Vagina (tissue), 2 donors: Measurements from ENCODE around the gene RIC8B.

Experiments used
- CTCF ChIP-seq, 3 experiments: fragments of 450-650 bp in 2 of 3; fragments of 200-600 bp in 1 of 3; sonication (generic) in 1 of 3; IDR thresholded peaks; one replicate each; pipeline ENCODE4 v1.5.1; 2017 to 2019; ENCODE audit warnings: antibody characterized with exemption in 3 of 3, mild to moderate bottlenecking in 2 of 3, moderate library complexity in 2 of 3
- POLR2A ChIP-seq, 2 donors: fragments of 450-650 bp; IDR thresholded peaks; one replicate each; pipeline ENCODE4 v1.6.1; 2017; ENCODE audit warnings: antibody characterized with exemption in 2 of 2, mild to moderate bottlenecking in 2 of 2, moderate library complexity in 2 of 2

- TF ChIP-seq POLR2A (IDR thresholded peaks at IDR 0.05) (no peak), CTCF (IDR thresholded peaks at IDR 0.05) (no peak)
Measured at GRCh38 chr12:106873983-106874382, 99.5 kb downstream of the RIC8B start.
